Endothelial cell of umbilical vein (primary cell): ENCODE data around the gene CGB8. TPM values are rescaled to one million over a fixed set of nuclear protein-coding genes. Genes with fewer than 3 reads are reported as not detected.
A peak's percentile ranks its signal among the peaks of the same experiment; 100 is the strongest.

ENCODE experiments used
- BruUV-seq: library from RNA; stranded (reverse); fragments of 400-500 nt; replicated peaks from 2 replicates; lab custom pipeline; 2021; lab: Mats Ljungman, UMichigan
- CTCF ChIA-PET: fragments of 300-600, 350-600 bp; sonication (Branson Sonifier 250); formaldehyde crosslinking; loops from one replicate; lab custom pipeline; 2021; ENCODE audit warnings: antibody characterized with exemption, inconsistent platforms; lab: Charles Lee
- POLR2A ChIA-PET: fragments of 300-600, 350-600 bp; sonication (Branson Sonifier 250); formaldehyde crosslinking; loops from one replicate; lab custom pipeline; 2021; ENCODE audit warnings: antibody characterized with exemption, inconsistent platforms; lab: Charles Lee
- DNase-seq: peaks from one replicate; pipeline ENCODE4 v3.0.0-alpha.2; 2011; ENCODE audit warnings: low read depth, low spot score
- FAIRE-seq: peaks from 2 replicates; lab custom pipeline; 2011; peaks lifted over from hg19 to GRCh38; lab: Jason Lieb, UNC
- H2AFZ ChIP-seq: 2 replicates; pipeline ENCODE4 v1.6.0; 2012; ENCODE audit warnings: low read depth, low read length, control low read depth, inconsistent platforms
- H3K27ac ChIP-seq: 2 replicates; pipeline ENCODE4 v1.5.1; 2011; ENCODE audit warnings: low read depth, mild to moderate bottlenecking, control low read depth, low read length, moderate library complexity; ENCODE audit not compliant: insufficient read depth
- H3K27me3 ChIP-seq, 2 experiments: 2 replicates each; pipeline versions ENCODE4 v1.6.0 to v1.6.1; 2011; ENCODE audit warnings: low read length in 2 of 2, mixed read lengths in 1 of 2; ENCODE audit not compliant: control insufficient read depth in 2 of 2, insufficient read depth in 2 of 2
- H3K36me3 ChIP-seq, 2 experiments: 2 replicates in 1 of 2; 3 replicates in 1 of 2; pipeline ENCODE4 v1.5.1; 2011; ENCODE audit warnings: low read length in 2 of 2, mild to moderate bottlenecking in 1 of 2, moderate library complexity in 1 of 2; ENCODE audit not compliant: control insufficient read depth in 2 of 2, insufficient read depth in 2 of 2; ENCODE audit errors: extremely low read depth in 1 of 2
- H3K4me1 ChIP-seq: 3 replicates; pipeline ENCODE4 v1.5.1; 2011; ENCODE audit warnings: mild to moderate bottlenecking, low read length; ENCODE audit not compliant: control insufficient read depth, insufficient read depth; ENCODE audit errors: extremely low read depth
- H3K4me2 ChIP-seq: 2 replicates; pipeline ENCODE4 v1.6.1; 2011; ENCODE audit warnings: low read length, control low read depth, mixed read lengths; ENCODE audit not compliant: insufficient read depth
- H3K4me3 ChIP-seq, 3 experiments: fragments of 200-600 bp in 1 of 3; sonication (generic), shearing (Covaris generic) in 1 of 3; replicated peaks in 1 of 3; 2 replicates each; pipeline ENCODE4 v1.5.1; 2011 to 2016; ENCODE audit warnings: control low read depth in 3 of 3, low read length in 3 of 3, mild to moderate bottlenecking in 2 of 3, inconsistent platforms in 1 of 3, low read depth in 1 of 3, moderate library complexity in 1 of 3; ENCODE audit not compliant: insufficient read depth in 1 of 3
- H3K79me2 ChIP-seq: 2 replicates; pipeline ENCODE4 v1.6.0; 2012; ENCODE audit warnings: low read length, inconsistent platforms; ENCODE audit not compliant: control insufficient read depth, insufficient read depth
- H3K9ac ChIP-seq: replicated peaks from 2 replicates; pipeline ENCODE3; 2011; ENCODE audit warnings: low read length, control low read depth; ENCODE audit not compliant: insufficient read depth; ENCODE audit errors: extremely low read depth
- H3K9me1 ChIP-seq: replicated peaks from 3 replicates; pipeline ENCODE4 v1.6.0; 2011; ENCODE audit warnings: mild to moderate bottlenecking, low read length; ENCODE audit not compliant: control insufficient read depth, insufficient read depth; ENCODE audit errors: extremely low read depth
- H3K9me3 ChIP-seq: replicated peaks from 2 replicates; pipeline ENCODE4 v1.5.1; 2012; ENCODE audit warnings: low read length, inconsistent platforms; ENCODE audit not compliant: control insufficient read depth, insufficient read depth
- H4K20me1 ChIP-seq: replicated peaks from 2 replicates; pipeline ENCODE3; 2011; ENCODE audit warnings: mild to moderate bottlenecking, low read length; ENCODE audit not compliant: control insufficient read depth, insufficient read depth; ENCODE audit errors: extremely low read depth
- CTCF ChIP-seq, 2 donors: IDR thresholded peaks; 1 replicate in 1 of 2; 2 replicates in 1 of 2; pipeline ENCODE4 v1.5.1; 2011; ENCODE audit warnings: low read length in 2 of 2, mild to moderate bottlenecking in 2 of 2, moderate library complexity in 2 of 2, control low read depth in 1 of 2, inconsistent platforms in 1 of 2, low read depth in 1 of 2; ENCODE audit not compliant: insufficient read depth in 1 of 2; ENCODE audit errors: extremely low read depth in 1 of 2
- EZH2 ChIP-seq: IDR thresholded peaks from 2 replicates; pipeline ENCODE4 v1.6.1; 2012; ENCODE audit warnings: borderline replicate concordance, low read depth, mild to moderate bottlenecking, moderate library complexity, low read length, inconsistent platforms; ENCODE audit not compliant: severe bottlenecking
- JUN ChIP-seq: IDR thresholded peaks from 2 replicates; pipeline ENCODE4 v1.6.1; 2011; ENCODE audit warnings: borderline replicate concordance, low read depth; ENCODE audit not compliant: insufficient read length, insufficient read depth
- POLR2A ChIP-seq: IDR thresholded peaks from 2 replicates; pipeline ENCODE4 v1.6.1; 2012; ENCODE audit warnings: low read depth, mild to moderate bottlenecking, control low read depth, low read length
- dilution Hi-C: fragments of 300-500 bp; cut with MboI; formaldehyde crosslinking; loops from one replicate; pipeline ENCODE4 v1.15.0; 2019; ENCODE audit warnings: low sequenced_read_pairs; ENCODE audit not compliant: extremely low pct_ligation_motif_present
- intact Hi-C: fragments of 100-400 bp; cut with micrococcal nuclease; formaldehyde crosslinking; loops from one replicate; pipeline ENCODE4 v1.10.0; 2022
- microRNA-seq: library from miRNA; unstranded; fragments of <30 nt; microRNA quantifications from one replicate; pipeline ENCODE4 v1.2.0, GENCODE V29; 2021; ENCODE audit warnings: borderline number of aligned reads, borderline replicate concordance
- polyA plus RNA-seq, 4 experiments: library from polyadenylated mRNA; depleted of rRNA in 3 of 4; stranded (reverse) in 3 of 4; unstranded in 1 of 4; fragments of >200 nt; gene quantifications; 2 replicates each; pipeline versions ENCODE4 v1.2.1 to v1.2.3, GENCODE V29; 2011 to 2012; ENCODE audit warnings: missing spikeins in 1 of 4
- small RNA-seq: library from RNA; depleted of rRNA; stranded (forward); fragments of <200 nt; gene quantifications from one replicate; pipeline ENCODE3, GENCODE V24; 2012; ENCODE audit warnings: low replicate concordance, low read depth; ENCODE audit not compliant: insufficient read depth, insufficient read length
- total RNA-seq: library from RNA; stranded (reverse); gene quantifications from 2 replicates; pipeline ENCODE4 v1.2.3, GENCODE V29; 2021

Gene CGB8
- total and polyA plus RNA-seq, 2 donors (not counting 3 experiments of a cell fraction or from before 2014, with no cell fraction given), result not detected

- H3K27ac ChIP-seq, result no peak overlapping the region
- FAIRE-seq (peak; percentile 37), DNase-seq (peak; percentile 47)
- H4K20me1 ChIP-seq, result no peaks in the 10 kb centered on the region
- no peaks in the 10 kb centered on the region for H3K9me1 ChIP-seq
- dilution Hi-C loops, result no loop called here
- H3K79me2 ChIP-seq, result peaks cover 39% of the 10 kb centered on the region
- H3K9me3 ChIP-seq, result no peaks in the 10 kb centered on the region
- no peak overlapping the region for H3K4me2 ChIP-seq
- ChIA-PET CTCF (interaction anchor here (0.6 to 2.3 kb wide), 14 partner anchors 10 to 227 kb away, joined by 3 to 12 read pairs (median 5); no protein-coding TSS in a partner anchor), POLR2A (interaction anchor here (1.0 kb wide), 1 partner anchor 33 kb away, joined by 3 read pairs; the partner anchor contains the start of gene FTL)
- H3K4me3 ChIP-seq, result no peak overlapping the region
- H3K4me1 ChIP-seq, result peaks cover 7% of the 10 kb centered on the region
- TF ChIP-seq CTCF (IDR thresholded peaks at IDR 0.05; ENCODE audit: extremely low read depth in 1 of 2, insufficient read depth in 1 of 2, low read depth in 1 of 2, low read length in 2 of 2) (peak; percentile 64 to 69), JUN (no peak), POLR2A (no peak), EZH2 (no peak)
- H3K27me3 ChIP-seq, result no peaks in the 10 kb centered on the region
- H3K9ac ChIP-seq, result no peak overlapping the region
- intact Hi-C loops, result loop anchor here (2.0 to 10.0 kb wide), 3 partner anchors 77 to 363 kb away; partner anchors contain the start of genes DBP, HRC and TRPM4
- BruUV-seq, result no TSS peak
- peaks cover 0 to 2% of the 10 kb centered on the region in 2 experiments for H3K36me3 ChIP-seq
- H2AFZ ChIP-seq, result no peak overlapping the region
Measured at GRCh38 chr19:48997972-48998371, 50.9 kb downstream of the CGB8 start.

Small RNA genes lying within 50 kb of the gene (microRNA-seq; reads per million reads assigned to microRNA genes)
- not detected for gene MIR6798

Small RNA genes lying within 50 kb of the gene (small RNA-seq; reads per million reads assigned to genes)
- gene MIR6798, result not detected
- not detected for gene RN7SL708P

Other genes with a start within 250 kb of the CGB8 start
- gene BCAT2, start 238.1 kb downstream of the CGB8 start, total RNA-seq, result 53.9 and 62.5 TPM in 2 replicates
- gene BCAT2, start 238.1 kb downstream of the CGB8 start, polyA plus RNA-seq, result 62.0 and 74.7 TPM in 2 replicates
- gene HSD17B14, start 212.6 kb downstream of the CGB8 start, total RNA-seq, result 20.9 and 21.5 TPM in 2 replicates
- 44.5 and 46.3 TPM in 2 replicates for gene HSD17B14, start 212.6 kb downstream of the CGB8 start, polyA plus RNA-seq
- gene PLEKHA4, start 180.5 kb downstream of the CGB8 start, total RNA-seq, result 4.9 and 10.1 TPM in 2 replicates
- 3.9 and 4.5 TPM in 2 replicates for gene PLEKHA4, start 180.5 kb downstream of the CGB8 start, polyA plus RNA-seq
- 67.4 and 73.4 TPM in 2 replicates for gene PPP1R15A, start 176.7 kb downstream of the CGB8 start, total RNA-seq
- 34.3 and 42.3 TPM in 2 replicates for gene PPP1R15A, start 176.7 kb downstream of the CGB8 start, polyA plus RNA-seq
- not detected in 2 replicates for gene TULP2, start 150.4 kb downstream of the CGB8 start, total RNA-seq
- gene TULP2, start 150.4 kb downstream of the CGB8 start, polyA plus RNA-seq, result 0.08 and 0.18 TPM in 2 replicates
- 190 and 194 TPM in 2 replicates for gene NUCB1, start 148.8 kb downstream of the CGB8 start, total RNA-seq
- 231 and 237 TPM in 2 replicates for gene NUCB1, start 148.8 kb downstream of the CGB8 start, polyA plus RNA-seq
- gene DHDH, start 115.4 kb downstream of the CGB8 start, total RNA-seq, result not detected in 2 replicates
- gene DHDH, start 115.4 kb downstream of the CGB8 start, polyA plus RNA-seq, result not detected in 2 replicates
- 267 and 295 TPM in 2 replicates for gene BAX, start 94.2 kb downstream of the CGB8 start, total RNA-seq
- 283 and 359 TPM in 2 replicates for gene BAX, start 94.2 kb downstream of the CGB8 start, polyA plus RNA-seq
- 1,636 and 1,937 TPM in 2 replicates for gene FTL, start 83.8 kb downstream of the CGB8 start, total RNA-seq
- gene FTL, start 83.8 kb downstream of the CGB8 start, polyA plus RNA-seq, result 2,748 and 3,914 TPM in 2 replicates
- 53.9 and 58.9 TPM in 2 replicates for gene GYS1, start 55.8 kb downstream of the CGB8 start, total RNA-seq
- gene GYS1, start 55.8 kb downstream of the CGB8 start, polyA plus RNA-seq, result 39.0 and 41.7 TPM in 2 replicates
- 110 and 115 TPM in 2 replicates for gene RUVBL2, start 55.2 kb downstream of the CGB8 start, total RNA-seq
- gene RUVBL2, start 55.2 kb downstream of the CGB8 start, polyA plus RNA-seq, result 185 and 200 TPM in 2 replicates
- not detected in 2 replicates for gene LHB, start 32.0 kb downstream of the CGB8 start, total RNA-seq
- gene LHB, start 32.0 kb downstream of the CGB8 start, polyA plus RNA-seq, result 1.3 and 1.4 TPM in 2 replicates
- gene CGB3, start 24.8 kb downstream of the CGB8 start, total RNA-seq, result not detected in 2 replicates
- gene CGB3, start 24.8 kb downstream of the CGB8 start, polyA plus RNA-seq, result not detected in 2 replicates
- gene CGB2, start 17.2 kb downstream of the CGB8 start, total RNA-seq, result not detected in 2 replicates
- gene CGB2, start 17.2 kb downstream of the CGB8 start, polyA plus RNA-seq, result not detected in 2 replicates
- gene CGB1, start 12.2 kb downstream of the CGB8 start, total RNA-seq, result not detected in 2 replicates
- not detected in 2 replicates for gene CGB1, start 12.2 kb downstream of the CGB8 start, polyA plus RNA-seq
- not detected in 2 replicates for gene CGB5, start 5.3 kb downstream of the CGB8 start, total RNA-seq
- gene CGB5, start 5.3 kb downstream of the CGB8 start, polyA plus RNA-seq, result not detected in 2 replicates
- 0.42 TPM in 1 of 2 replicates, not detected in the other for gene CGB7, start 8.6 kb upstream of the CGB8 start, total RNA-seq
- 0.41 and 0.62 TPM in 2 replicates for gene CGB7, start 8.6 kb upstream of the CGB8 start, polyA plus RNA-seq
- gene NTF4, start 15.7 kb upstream of the CGB8 start, total RNA-seq, result not detected in 2 replicates
- not detected in 2 replicates for gene NTF4, start 15.7 kb upstream of the CGB8 start, polyA plus RNA-seq
- gene KCNA7, start 23.6 kb upstream of the CGB8 start, total RNA-seq, result not detected in 2 replicates
- gene KCNA7, start 23.6 kb upstream of the CGB8 start, polyA plus RNA-seq, result not detected in 2 replicates
- 215 and 228 TPM in 2 replicates for gene SNRNP70, start 36.3 kb upstream of the CGB8 start, total RNA-seq
- gene SNRNP70, start 36.3 kb upstream of the CGB8 start, polyA plus RNA-seq, result 300 and 317 TPM in 2 replicates
- 4.2 and 4.5 TPM in 2 replicates for gene LIN7B, start 65.3 kb upstream of the CGB8 start, total RNA-seq
- 2.2 and 4.4 TPM in 2 replicates for gene LIN7B, start 65.3 kb upstream of the CGB8 start, polyA plus RNA-seq
- gene C19orf73, start 70.0 kb upstream of the CGB8 start, total RNA-seq, result 1.5 TPM in 1 of 2 replicates, not detected in the other
- gene C19orf73, start 70.0 kb upstream of the CGB8 start, polyA plus RNA-seq, result 1.8 and 2.5 TPM in 2 replicates
- gene PPFIA3, start 70.4 kb upstream of the CGB8 start, total RNA-seq, result 2.0 and 2.6 TPM in 2 replicates
- 1.3 and 1.4 TPM in 2 replicates for gene PPFIA3, start 70.4 kb upstream of the CGB8 start, polyA plus RNA-seq
- gene HRC, start 106.3 kb upstream of the CGB8 start, total RNA-seq, result not detected in 2 replicates
- not detected in 2 replicates for gene HRC, start 106.3 kb upstream of the CGB8 start, polyA plus RNA-seq
- gene TRPM4, start 108.7 kb upstream of the CGB8 start, total RNA-seq, result 38.9 and 40.6 TPM in 2 replicates
- 17.6 and 23.7 TPM in 2 replicates for gene TRPM4, start 108.7 kb upstream of the CGB8 start, polyA plus RNA-seq